Measurements from ENCODE around the gene IL25. TPM values are rescaled to one million over a fixed set of nuclear protein-coding genes. Genes with fewer than 3 reads are reported as not detected.

IL25 gene
- total and polyA plus RNA-seq, 2 of the 13 experiments (the other 11 are each of a cell fraction or from before 2014, with no cell fraction given): not detected

DNA sequence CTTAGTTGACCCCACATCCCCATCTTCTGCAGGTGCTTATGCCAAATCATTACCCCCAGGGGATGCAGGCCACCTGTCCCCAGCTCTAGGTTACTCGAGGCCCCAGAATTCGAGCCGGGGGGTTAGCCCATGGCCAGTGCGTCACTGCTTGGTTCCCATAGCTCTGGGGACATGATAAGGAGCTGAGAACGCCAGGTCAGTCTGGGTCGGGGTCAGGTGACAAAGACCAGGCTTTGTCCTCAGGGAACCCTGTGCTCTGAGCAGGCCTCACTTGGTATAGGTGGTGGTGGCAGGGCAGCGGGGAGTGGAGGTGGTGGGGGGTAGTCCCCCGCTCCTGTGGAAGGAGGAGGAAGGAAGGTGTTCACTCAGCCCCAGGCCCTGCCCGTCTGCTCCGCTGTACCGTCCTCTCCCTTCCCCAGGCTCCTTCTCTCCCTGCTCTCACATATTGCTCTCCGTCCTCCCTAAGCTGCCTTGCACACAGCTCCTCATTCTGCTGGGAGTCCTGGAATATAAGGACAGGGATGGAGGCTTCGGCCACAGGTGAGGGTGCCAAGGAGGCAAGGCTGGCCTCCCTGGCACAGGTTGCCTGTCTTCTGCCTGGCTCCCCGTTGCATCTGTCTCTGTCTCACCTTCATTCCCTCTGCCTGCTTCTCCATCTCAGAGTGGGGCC lies 37.5 kb downstream of the IL25 start:
- WGBS (ENCODE audit: low lambda C conversion rate): 15% methylated on average over 14 of the region's 14 CpGs
- H3K79me2 ChIP-seq (ENCODE audit: insufficient read depth, low read length): no peaks in the 10 kb centered on the region
- ChIA-PET CTCF (ENCODE audit: low intra/inter-chr PET ratio, low total read pairs) (no interaction called here), POLR2A (interaction anchor here (1.4 to 1.5 kb wide), 2 partner anchors 59 to 89 kb away, joined by 3 to 4 read pairs; partner anchors contain the start of genes NGDN and PABPN1)
- no peak overlapping the region for H3K27ac ChIP-seq (ENCODE audit: extremely low read length, insufficient read depth, low read length)
- in situ Hi-C loops (cut with HindIII; ENCODE audit: extremely low pct_ligation_motif_present, low pct_unique_long_range_greater_than_20kb): no loop called here
- no TSS peak for BruUV-seq (replicated peaks)
- ATAC-seq (no peak), FAIRE-seq (no peak), DNase-seq (ENCODE audit: low spot score) (no peak)
- H3K9me3 ChIP-seq (ENCODE audit: low read length): no peaks in the 10 kb centered on the region
- H4K20me1 ChIP-seq (ENCODE audit: insufficient read depth, low read length): no peaks in the 10 kb centered on the region
- TF ChIP-seq ZNF263 (CRISPR knock-in tag; IDR thresholded peaks at IDR 0.05): peak; percentile 89
- TF ChIP-seq GABPA (IDR thresholded peaks at IDR 0.05; ENCODE audit: low read depth, low read length): no peak
- no peak for TF ChIP-seq GABPA (CRISPR knock-in tag; IDR thresholded peaks at IDR 0.05; ENCODE audit: low read depth)
- TF ChIP-seq, protein P1, sequence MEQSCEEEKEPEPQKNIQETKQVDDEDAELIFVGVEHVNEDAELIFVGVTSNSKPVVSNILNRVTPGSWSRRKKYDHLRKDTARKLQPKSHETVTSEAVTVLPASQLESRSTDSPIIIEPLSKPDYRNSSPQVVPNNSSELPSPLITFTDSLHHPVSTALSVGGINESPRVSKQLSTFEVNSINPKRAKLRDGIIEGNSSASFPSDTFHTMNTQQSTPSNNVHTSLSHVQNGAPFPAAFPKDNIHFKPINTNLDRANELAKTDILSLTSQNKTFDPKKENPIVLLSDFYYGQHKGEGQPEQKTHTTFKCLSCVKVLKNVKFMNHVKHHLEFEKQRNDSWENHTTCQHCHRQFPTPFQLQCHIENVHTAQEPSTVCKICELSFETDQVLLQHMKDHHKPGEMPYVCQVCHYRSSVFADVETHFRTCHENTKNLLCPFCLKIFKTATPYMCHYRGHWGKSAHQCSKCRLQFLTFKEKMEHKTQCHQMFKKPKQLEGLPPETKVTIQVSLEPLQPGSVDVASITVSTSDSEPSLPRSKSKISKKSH (CRISPR knock-in tag; IDR thresholded peaks at IDR 0.05; ENCODE audit: borderline replicate concordance): 0 out of 2 replicates have a peak, but pooled peaks have one; percentile 31
- no peak for TF ChIP-seq ZBTB21 (CRISPR knock-in tag; IDR thresholded peaks at IDR 0.05)
- intact Hi-C loops (cut with micrococcal nuclease; ENCODE audit: unreplicated experiment): no loop called here
- no peaks in the 10 kb centered on the region for H3K36me3 ChIP-seq (replicated peaks in 1 of 2; ENCODE audit: control insufficient read depth in 1 of 2, insufficient read depth in 2 of 2, low read length in 2 of 2)
- H2AFZ ChIP-seq (ENCODE audit: low read length): no peak overlapping the region
- no peak overlapping the region for H3K4me2 ChIP-seq (ENCODE audit: low read depth, low read length)
- H3K4me3 ChIP-seq (replicated peaks in 1 of 3; ENCODE audit: insufficient read depth in 1 of 3, low read depth in 2 of 3, low read length in 3 of 3): no peak overlapping the region
- peaks cover 52 to 100% of the 10 kb centered on the region in 2 experiments for H3K27me3 ChIP-seq (ENCODE audit: control insufficient read depth in 1 of 2, insufficient read depth in 2 of 2, low read length in 2 of 2)
- H3K9ac ChIP-seq (ENCODE audit: insufficient read depth, low read depth, low read length): no peak overlapping the region
- H3K4me1 ChIP-seq (ENCODE audit: insufficient read depth, low read length): no peaks in the 10 kb centered on the region

Data from HepG2 (cell line).